Osteoblast (primary cell): ENCODE results near the gene FAT2. TPM values are rescaled to one million over a fixed set of nuclear protein-coding genes. Genes with fewer than 3 reads are reported as not detected.

Source experiments
- DNase-seq: peaks from one replicate; pipeline ENCODE4 v3.0.0; 2011; ENCODE audit warnings: low spot score, mixed read lengths; ENCODE audit not compliant: insufficient read length; ENCODE audit errors: missing footprints
- H2AFZ ChIP-seq: 2 replicates; pipeline ENCODE4 v1.6.0; 2011; ENCODE audit warnings: mild to moderate bottlenecking, low read length
- H3K27ac ChIP-seq: 2 replicates; pipeline ENCODE4 v1.5.1; 2011; ENCODE audit warnings: mild to moderate bottlenecking, low read depth, low read length, moderate library complexity
- H3K27me3 ChIP-seq: 2 replicates; pipeline ENCODE4 v1.6.0; 2012; ENCODE audit warnings: mild to moderate bottlenecking, control low read depth, inconsistent platforms, low read length, moderate library complexity; ENCODE audit not compliant: insufficient read depth
- H3K36me3 ChIP-seq: 2 replicates; pipeline ENCODE4 v1.5.1; 2011; ENCODE audit warnings: mild to moderate bottlenecking, low read length, control low read depth, moderate library complexity; ENCODE audit not compliant: insufficient read depth
- H3K4me1 ChIP-seq: 2 replicates; pipeline ENCODE4 v1.5.1; 2011; ENCODE audit warnings: mild to moderate bottlenecking, low read length, control low read depth, moderate library complexity; ENCODE audit not compliant: insufficient read depth
- H3K4me2 ChIP-seq: 2 replicates; pipeline ENCODE4 v1.6.0; 2011; ENCODE audit warnings: mild to moderate bottlenecking, low read length; ENCODE audit not compliant: insufficient read depth
- H3K4me3 ChIP-seq: fragments of 200-600 bp; sonication (generic); 3 replicates; pipeline ENCODE4 v1.5.1; 2012; ENCODE audit warnings: mild to moderate bottlenecking, low read length, inconsistent platforms; ENCODE audit not compliant: insufficient read depth
- H3K79me2 ChIP-seq: 2 replicates; pipeline ENCODE4 v1.6.0; 2012; ENCODE audit warnings: mild to moderate bottlenecking, low read length, control low read depth, inconsistent platforms; ENCODE audit not compliant: insufficient read depth
- H3K9me3 ChIP-seq: 2 replicates; pipeline ENCODE4 v1.5.1; 2011; ENCODE audit warnings: low read depth, low read length, control low read depth
- H4K20me1 ChIP-seq: 2 replicates; pipeline ENCODE4 v1.6.0; 2012; ENCODE audit warnings: mild to moderate bottlenecking, low read length, control low read depth; ENCODE audit not compliant: insufficient read depth
- total RNA-seq: library from RNA; depleted of rRNA; stranded (reverse); fragments of >200 nt; gene quantifications from 2 replicates; pipeline ENCODE4 v1.2.3, GENCODE V29; 2012
- TF ChIP-seq, protein P1 (sequence below): IDR thresholded peaks from 2 replicates; pipeline ENCODE4 v1.5.1; 2011; ENCODE audit warnings: mild to moderate bottlenecking, low read depth, low read length, moderate library complexity; ENCODE audit errors: extremely low read depth

FAT2 gene
- total RNA-seq, 1 donor = 0.36 TPM

DNA sequence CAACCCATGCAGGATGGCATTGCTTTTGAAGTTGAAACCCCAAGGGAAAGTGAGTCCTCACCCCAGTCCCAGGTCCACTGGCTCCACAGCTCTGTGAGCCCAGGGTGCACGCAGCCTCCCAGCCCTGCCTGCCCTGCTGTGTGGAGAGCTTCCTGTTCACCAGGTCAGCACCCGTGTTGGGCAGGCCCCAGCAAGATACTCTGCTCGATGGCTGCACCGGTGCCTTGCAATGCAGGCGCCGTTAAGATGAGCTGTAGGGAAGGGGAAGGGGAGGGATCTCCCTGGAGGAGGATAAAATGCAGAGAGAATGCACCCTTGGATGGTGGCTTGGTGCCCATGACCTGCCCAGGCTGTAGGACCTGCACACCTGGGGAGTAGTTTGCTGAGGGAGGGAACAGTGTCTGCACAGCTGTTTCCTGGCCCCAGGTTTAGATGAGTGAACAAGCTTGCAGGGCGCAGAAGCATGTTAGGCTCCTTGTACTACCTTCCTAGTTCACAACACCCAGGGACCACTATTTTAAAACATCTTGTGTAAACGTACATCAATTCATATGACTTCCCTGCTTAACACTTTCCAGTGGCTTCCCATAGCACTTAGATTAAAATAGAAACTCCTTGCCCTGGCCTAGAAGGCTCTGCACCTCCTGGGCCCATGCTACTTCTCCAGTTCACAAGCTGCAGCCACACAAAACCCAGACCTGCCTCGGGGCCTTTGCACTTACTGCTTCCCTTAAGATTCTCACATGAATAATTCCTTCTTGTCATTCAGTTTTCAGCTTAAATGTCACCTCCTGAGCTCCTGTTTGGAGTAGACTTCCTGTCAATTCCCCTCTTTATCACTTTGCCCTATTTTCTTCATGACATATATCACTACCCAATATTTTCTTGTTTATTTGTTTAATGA is 19.6 kb downstream of the FAT2 start:
- H3K4me2 ChIP-seq = no peak overlapping the region
- no peak overlapping the region for H3K27ac ChIP-seq
- H3K79me2 ChIP-seq = no peaks in the 10 kb centered on the region
- peaks cover 5% of the 10 kb centered on the region for H3K27me3 ChIP-seq
- H4K20me1 ChIP-seq = no peaks in the 10 kb centered on the region
- no peaks in the 10 kb centered on the region for H3K36me3 ChIP-seq
- H2AFZ ChIP-seq = no peak overlapping the region
- no peak overlapping the region for H3K4me3 ChIP-seq
- TF ChIP-seq, protein P1, sequence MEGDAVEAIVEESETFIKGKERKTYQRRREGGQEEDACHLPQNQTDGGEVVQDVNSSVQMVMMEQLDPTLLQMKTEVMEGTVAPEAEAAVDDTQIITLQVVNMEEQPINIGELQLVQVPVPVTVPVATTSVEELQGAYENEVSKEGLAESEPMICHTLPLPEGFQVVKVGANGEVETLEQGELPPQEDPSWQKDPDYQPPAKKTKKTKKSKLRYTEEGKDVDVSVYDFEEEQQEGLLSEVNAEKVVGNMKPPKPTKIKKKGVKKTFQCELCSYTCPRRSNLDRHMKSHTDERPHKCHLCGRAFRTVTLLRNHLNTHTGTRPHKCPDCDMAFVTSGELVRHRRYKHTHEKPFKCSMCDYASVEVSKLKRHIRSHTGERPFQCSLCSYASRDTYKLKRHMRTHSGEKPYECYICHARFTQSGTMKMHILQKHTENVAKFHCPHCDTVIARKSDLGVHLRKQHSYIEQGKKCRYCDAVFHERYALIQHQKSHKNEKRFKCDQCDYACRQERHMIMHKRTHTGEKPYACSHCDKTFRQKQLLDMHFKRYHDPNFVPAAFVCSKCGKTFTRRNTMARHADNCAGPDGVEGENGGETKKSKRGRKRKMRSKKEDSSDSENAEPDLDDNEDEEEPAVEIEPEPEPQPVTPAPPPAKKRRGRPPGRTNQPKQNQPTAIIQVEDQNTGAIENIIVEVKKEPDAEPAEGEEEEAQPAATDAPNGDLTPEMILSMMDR = no peak
- no peaks in the 10 kb centered on the region for H3K9me3 ChIP-seq
- no peak for DNase-seq
- H3K4me1 ChIP-seq = peaks cover 4% of the 10 kb centered on the region

DNA sequence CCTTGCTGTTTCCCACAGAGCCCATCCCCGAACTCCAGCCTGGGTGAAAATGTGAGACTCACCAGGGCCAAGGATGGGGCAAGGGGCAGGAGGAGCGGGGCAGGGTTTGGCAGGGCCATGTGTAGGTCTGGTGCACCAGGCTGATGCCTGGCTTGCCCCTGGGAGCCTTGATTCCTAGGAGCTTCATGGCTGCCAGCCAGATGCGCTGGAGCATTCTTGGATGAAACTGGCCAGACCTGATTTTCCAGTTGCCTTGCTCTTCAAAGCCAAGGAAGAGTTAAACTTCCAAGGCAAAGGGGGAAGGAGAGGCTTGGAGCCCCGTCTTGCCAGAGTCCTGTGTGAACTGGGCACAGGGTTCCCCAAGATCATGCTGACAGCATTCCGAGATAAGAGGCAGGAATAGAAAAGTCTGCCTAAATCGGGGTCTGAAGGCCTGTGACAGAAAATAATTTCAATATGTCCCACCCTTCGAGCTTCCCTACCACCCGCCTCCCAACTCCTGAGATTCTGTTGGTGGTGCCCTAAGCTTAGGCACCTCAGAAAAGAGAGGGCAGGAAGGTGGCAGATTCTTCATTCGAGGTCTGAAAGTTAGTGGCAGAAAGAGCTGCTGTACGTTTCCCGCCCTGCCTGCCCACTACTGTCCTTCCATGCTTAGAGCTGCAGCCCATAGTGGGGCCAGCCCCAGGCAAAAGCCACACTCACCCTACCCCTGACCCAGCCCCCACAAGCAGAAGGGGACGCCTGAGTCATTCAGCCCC is 20.4 kb downstream of the FAT2 start:
- Histone ChIP-seq H3K4me2 (no peak overlapping the region), H3K79me2 (no peaks in the 10 kb centered on the region), H2AFZ (no peak overlapping the region), H3K27me3 (peaks cover 10% of the 10 kb centered on the region), H3K27ac (no peak overlapping the region), H3K9me3 (no peaks in the 10 kb centered on the region), H3K36me3 (no peaks in the 10 kb centered on the region), H3K4me1 (peaks cover 4% of the 10 kb centered on the region), H3K4me3 (no peak overlapping the region), H4K20me1 (no peaks in the 10 kb centered on the region)
- TF ChIP-seq, protein P1 = no peak
- DNase-seq = no peak

DNA sequence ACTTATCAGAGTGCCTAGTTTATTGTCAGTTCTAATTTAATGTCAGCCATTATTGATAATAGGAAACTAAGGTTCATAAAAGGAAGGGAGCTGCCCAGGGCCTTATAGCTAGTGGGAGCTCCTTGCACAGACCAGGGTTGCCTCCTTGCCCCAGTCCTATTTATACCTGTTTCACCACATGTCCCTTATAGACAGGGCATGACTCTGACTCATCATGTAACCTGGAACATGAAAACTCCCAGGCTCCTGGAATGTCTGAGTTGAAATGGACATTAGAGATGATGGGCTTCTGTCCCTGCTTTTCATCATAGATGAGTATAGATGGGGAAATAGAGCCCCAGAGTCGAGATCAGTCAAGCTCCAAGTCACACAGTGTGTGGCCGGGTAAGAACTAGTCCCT is 21.1 kb downstream of the FAT2 start:
- no peaks in the 10 kb centered on the region for H3K36me3 ChIP-seq
- H3K27ac ChIP-seq = no peak overlapping the region
- no peaks in the 10 kb centered on the region for H4K20me1 ChIP-seq
- no peak for DNase-seq
- TF ChIP-seq, protein P1 = no peak
- H3K27me3 ChIP-seq = peaks cover 10% of the 10 kb centered on the region
- no peaks in the 10 kb centered on the region for H3K79me2 ChIP-seq
- H3K9me3 ChIP-seq = no peaks in the 10 kb centered on the region
- H3K4me1 ChIP-seq = peaks cover 4% of the 10 kb centered on the region
- no peak overlapping the region for H3K4me2 ChIP-seq
- H2AFZ ChIP-seq = no peak overlapping the region
- H3K4me3 ChIP-seq = no peak overlapping the region
